IPS DF 19.7 (cell line): ENCODE data around the gene VPS26A.

Source experiments
- DNase-seq: peaks from one replicate; pipeline ENCODE4 v3.0.0-alpha.2; 2013; ENCODE audit warnings: low read depth, low spot score

The VPS26A gene

DNA sequence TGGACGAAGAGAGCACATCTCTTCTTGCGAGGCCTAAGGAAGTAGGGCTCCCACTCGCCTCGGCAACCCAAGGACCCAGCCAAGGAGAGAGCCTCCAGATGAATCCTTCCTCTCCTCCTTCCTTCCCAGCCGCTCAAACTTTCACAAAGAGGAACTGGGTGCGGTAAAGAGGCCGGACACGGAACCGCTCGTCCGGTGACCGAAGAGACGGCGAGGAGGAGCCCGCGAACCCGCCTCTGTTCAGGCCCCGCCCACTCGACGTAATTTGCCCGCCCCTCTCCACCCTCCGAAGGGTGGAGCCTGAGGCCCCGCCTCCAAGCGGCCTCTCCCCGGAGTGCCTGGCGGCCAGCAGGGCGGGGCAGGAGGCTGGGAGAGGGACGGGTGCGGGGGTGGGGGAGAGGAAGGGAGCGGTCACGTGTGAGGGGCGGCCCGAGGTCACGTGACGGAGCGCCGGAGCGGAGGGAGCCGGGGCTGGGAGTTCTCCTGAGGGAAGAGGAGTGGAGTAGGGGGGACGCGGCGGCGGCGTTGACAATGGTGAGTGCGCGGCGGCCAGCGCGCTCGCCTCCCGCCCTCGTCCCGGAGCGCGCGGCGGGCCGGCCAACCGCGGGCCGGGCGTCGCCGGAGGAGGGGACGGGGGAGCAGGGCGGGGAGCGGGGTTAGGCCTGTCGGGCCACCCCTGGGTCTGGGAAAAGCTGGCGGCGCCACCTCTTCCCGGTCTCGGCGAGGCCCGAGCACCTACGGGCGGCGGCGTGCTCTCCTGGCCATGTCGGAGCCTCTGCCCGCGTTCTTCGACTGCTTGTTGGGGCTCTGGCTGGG is at the start of gene VPS26A:
Gene VPS26A (plus strand): TSS at position 432 of the 816 bp plus-strand sequence. CDS start 100 bp downstream, at position 532.
- peak; percentile 74 for DNase-seq

DNA sequence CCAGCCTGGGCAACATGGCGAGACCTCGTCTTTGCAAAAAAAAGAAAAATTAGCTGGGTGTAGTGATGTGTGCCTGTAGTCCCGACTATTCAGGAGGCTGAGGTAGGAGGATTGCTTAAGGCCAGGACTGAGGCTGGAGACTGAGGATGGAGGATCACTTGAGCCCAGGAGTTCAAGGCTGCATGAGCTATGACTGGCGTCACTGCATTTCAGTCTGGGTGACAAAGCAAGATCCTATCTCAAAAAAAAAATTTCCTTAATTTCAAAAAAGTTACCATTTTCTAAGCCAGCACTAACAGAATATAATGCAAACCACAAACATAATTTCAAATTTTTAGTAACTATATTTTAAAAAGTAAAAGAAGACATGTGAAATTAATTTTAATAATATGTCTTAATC is 49.4 kb upstream of the VPS26A start:
- DNase-seq = no peak

- DNase-seq = no peak
Observed at GRCh38 chr10:69075431-69075830, 48.5 kb upstream of the VPS26A start.

DNA sequence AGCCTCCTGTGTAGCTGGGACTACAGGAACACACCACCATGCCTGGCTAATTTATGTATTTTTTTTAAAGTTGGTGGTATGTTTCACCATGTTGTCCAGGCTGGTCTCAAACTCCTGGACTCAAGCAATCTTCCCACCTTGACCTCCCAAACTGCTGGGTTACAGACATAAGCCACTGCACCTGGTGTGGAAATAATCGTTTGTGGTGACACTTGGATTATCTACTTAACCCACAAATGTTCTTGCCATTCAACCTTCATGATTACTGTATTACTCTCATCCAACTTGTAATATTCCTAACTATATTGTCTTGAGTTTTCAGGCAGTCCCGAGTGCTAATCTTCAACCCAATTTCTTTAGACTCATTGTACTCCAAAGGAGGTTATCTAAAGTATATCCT is 45.7 kb upstream of the VPS26A start:
- no peak for DNase-seq

DNA sequence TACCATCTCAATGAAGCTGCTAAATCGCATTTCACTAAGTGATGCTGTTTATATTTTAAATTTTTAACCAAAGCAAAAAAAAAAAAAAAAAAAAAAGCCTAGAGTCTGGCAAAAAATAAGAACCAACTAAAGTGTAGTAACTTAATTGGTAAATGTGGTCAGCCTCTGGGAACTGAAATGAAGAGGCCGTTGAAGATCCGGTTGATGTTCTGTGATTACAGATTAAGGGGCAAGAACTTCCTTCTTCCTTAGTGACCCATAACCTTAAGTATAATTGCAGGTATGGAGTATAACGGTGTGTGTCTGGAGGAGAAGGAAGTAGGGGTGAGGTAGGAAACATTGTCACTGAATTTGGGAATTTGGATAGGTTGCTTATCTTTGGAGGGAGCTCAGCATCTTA is 43.8 kb upstream of the VPS26A start:
- no peak for DNase-seq

- DNase-seq = no peak
Observed at GRCh38 chr10:69086001-69086509, 37.9 kb upstream of the VPS26A start.

DNA sequence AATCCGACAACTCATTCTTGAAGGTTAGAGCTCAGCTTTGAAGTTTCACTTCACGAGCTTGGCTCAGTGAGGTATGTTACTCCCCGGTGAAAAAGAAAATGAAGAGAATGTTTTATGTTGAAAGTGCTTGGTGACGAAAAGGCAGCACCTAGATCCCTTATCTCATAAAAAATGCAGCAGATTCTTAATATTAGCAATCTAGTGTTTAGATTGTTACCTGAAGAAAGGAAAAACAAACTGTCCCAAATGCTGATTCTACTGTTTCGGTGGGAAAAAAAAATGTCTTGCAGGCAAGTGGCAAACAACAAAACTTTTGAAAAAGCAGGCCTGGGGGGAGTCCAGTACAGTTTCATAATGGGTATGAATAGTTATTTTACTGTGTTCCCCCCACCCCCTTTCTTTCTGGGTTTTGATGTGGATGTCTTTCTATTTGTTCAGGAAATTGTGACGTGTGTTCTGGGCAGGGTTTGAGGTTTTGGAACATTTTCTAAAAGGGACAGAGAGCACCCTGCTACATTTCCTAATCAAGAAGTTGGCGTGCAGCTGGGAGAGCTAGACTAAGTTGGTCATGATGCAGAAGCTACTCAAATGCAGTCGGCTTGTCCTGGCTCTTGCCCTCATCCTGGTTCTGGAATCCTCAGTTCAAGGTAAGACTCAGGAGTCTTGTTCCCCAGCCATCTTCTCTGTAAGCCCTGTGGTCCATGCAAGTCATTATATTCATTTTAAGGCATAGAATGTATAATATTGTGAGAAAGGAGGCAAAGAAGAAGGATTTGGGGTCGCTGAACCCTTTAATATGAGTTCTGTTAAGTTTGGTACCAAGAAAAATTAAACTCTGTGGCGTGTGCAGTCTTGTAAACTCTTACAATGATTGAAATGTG is 36.1 kb upstream of the VPS26A start, which contains the start of gene SRGN:
Gene SRGN (plus strand): TSS at position 514 of the 881 bp plus-strand sequence. CDS start 55 bp downstream, at position 569.
- no peak for DNase-seq

GRCh38 chr10:69088471-69088769 is 35.6 kb upstream of the VPS26A start:
- no peak for DNase-seq

DNA sequence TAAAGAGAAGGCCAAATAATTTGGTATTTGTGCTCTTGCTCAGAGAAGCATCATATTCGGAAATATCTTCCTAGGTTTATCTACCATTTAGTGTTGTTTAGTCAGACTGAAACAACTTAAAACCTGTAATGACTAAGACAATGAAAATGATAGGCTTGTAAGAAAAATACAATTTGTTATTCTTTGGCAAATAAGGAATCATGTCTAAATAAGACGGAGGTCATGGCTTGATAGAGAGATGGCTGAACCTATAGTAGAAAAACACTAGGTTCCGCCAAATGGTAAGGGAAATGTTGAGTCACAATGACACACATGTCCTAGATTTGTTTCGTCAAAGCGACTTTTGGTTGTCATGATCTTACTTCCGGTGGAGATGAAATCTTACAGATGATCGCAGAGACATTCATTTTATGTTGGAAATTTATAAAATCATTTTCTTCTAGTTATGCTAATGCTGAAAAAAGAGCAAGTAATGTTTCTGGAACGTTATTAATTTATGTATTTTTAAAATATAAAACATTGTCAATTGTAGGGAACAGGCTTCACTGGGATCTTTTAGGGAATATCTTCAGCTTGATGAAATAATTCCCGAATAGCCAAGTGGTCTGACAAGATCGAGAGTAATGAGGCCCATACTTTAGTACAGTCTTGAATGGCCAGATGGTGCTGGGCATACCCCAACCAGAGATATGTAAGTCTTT is 35.0 kb upstream of the VPS26A start:
- no peak for DNase-seq

DNA sequence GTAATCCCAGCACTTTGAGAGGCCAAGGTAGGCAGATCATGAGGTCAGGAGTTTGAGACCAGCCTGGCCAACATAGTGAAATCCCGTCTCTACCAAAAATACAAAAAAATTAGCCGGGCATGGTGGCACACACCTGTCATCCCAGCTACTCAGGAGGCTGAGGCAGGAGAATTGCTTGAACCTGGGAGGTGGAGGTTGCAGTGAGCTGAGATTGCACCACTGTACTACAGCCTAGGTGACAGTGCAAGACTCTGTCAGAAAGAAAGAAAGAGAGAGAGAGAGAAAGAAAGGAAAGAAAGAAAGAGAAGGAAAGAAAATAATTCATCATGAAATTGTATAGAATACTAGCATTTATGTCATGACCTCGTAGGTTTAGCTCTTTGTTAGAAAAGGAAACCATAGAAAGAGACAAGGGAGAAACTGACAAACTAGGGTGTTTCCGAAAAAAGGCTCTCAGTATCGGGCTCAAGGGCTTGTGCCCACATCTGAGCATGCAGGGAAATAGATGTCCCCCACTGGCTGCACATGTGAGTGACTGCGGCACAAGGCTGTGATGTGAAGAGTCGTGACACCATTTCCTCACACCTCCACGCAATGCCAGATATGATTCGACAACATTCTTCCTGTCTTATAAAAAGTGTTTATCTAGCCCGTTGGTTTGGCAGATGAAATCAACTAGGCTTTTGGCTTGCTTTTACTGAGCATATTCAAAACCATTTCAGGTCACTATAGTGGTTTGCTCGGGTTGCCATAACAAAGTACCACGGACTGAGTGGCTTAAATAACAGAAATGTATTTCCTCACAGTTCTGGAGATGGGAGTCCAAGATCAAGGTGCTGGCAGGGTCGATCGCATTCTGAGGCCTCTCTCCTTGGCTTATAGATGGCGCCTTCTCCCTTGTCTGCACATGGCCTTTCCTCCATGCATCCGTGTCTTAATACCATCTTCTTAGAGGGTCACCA is 34.1 kb upstream of the VPS26A start:
- DNase-seq = no peak

DNA sequence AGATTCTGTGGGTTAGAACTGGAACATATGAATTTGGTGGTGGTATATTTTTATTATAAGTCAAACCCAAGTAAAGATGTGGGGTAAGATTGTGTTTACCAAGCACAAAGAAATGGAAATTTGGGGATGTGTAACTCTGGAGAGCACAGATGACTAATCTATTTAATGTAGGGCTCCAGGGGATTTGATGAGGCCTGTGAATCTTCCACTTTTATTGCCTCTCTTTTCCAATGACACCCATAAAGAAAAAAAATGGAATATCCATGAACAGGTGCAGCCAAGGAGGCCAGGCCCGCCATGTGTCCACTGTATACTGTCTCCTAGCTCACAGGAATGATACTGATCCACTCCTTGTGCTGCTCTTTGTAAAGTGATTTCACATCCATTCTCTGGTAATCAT is 33.3 kb upstream of the VPS26A start:
- no peak for DNase-seq

DNA sequence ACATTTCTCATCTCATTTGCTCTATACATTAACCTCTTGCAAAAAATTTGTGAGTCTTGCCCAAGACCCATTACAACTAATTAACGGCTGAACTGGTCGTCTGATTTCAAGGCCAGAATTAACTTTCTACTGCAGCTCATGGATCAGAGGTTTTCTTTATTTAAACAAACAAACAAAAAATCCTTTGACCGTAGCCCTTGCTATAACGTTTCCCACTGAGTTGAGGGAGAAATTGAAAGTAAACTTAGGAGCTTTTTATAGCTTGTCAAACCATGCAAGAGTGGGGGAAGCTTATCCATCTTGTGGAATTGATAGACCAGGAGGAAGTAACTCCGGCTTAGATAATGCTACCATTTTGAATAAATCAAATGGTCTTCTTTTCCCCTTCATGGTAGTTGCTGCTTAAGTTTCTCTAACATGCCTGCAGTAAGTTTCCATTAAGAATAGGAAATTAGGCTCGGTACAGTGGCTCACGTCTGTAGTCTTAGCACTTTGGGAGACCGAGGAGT is 32.8 kb upstream of the VPS26A start:
- no peak for DNase-seq

- DNase-seq = peak; percentile 73
Observed at GRCh38 chr10:69092959-69093850, 30.8 kb upstream of the VPS26A start.

DNA sequence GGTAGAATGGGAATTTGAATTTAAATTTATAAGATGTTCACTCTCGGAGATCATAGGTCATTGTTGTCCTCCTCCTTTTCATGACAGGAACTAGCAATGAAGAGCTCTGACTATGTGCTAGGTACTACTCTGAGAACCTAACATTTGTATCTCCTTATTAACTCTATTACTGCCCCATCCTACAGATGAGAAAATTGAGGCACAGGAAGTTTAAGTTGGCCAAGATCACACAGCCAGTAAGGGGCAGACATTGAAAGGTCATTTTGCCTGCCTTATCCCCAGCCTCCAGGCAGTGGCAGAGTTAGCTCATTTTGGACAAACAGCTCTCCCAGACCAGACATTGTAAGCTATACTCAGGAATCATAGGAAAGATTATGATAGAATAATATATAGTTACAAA is 30.0 kb upstream of the VPS26A start:
- no peak for DNase-seq

GRCh38 chr10:69096045-69096444 is 27.9 kb upstream of the VPS26A start:
- DNase-seq = no peak

DNA sequence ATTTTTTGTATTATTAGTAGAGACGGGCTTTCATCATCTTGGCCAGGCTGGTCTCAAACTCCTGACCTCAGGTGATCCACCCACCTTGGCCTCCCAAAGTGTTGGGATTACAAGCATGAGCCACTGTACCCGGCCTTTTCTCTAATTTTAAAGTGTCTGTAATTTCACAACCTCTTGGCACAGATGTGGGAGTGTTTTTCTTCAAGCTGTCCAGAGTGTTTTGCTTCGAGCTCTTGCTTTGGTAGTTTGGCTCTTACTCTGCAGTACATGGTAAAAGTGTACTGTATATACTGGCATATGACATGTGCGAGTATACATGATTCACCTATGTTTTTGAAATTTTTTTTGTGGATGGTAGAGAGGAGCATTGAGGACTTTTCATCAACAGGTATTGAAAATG is 26.2 kb upstream of the VPS26A start:
- DNase-seq = no peak

DNA sequence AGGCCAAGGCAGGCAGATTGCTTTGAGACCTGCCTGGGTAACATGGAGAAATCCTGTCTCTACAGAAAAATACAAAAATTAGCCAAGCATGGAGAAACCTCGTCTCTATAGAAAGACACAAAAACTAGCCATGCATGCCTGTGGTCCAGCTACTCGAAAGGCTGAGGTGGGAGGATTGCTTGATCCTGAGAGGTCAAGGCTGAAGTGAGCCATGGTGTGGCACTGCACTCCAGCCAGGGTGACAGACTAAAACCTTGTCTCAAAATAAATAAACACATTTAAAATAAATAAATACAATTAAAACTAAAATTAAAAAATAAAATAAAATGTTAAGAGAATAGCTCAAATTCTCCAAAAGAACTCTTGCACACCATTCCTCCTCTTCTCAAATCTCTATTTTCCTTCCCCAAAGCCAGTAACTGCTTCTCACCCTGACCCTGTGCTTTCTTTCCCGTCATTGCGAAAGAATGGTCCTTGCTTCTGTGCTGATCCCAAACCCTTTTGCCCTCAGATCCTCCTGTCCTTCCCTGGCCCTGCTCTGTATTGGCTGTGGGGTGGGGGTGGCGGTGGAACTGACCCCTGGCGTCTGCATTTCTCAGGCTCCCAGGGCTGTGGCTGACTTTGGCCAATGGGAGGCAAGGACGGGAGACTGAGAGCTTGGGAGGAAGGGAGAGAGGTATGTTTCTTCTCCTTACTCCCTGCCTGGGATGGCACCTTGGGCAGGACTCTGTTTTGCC is 23.7 kb upstream of the VPS26A start:
- no peak for DNase-seq

DNA sequence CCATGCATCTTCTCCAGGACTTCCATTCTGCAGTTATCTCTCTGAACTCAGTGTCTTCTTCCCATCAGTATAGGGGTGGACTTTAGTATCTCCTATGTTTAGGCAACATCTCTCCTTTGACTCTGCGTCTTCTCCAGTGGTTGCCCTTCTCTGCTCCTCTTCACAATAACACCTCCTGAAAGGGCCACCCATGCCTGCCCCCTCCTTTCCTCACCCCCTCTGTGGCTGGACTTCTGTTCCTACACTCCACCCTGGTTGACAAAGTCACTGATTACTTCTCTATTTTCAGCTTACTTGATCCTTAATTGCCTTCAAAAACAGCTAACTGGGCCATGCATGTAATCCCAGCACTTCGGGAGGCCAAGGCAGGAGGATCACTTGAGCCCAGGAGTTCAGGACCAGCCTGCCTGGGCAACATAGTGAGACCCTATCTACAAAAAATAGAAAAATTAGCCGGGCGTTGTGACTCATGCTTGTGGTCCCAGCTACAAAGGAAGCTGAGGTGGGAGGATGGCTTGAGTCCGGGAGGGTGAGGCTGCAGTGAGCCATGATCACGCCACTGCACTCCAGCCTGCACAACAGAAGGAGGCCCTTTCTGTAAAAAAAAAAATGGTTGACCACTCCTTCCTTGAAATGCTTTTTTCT is 22.4 kb upstream of the VPS26A start:
- no peak for DNase-seq
